Measurements from ENCODE around the gene CLIC4.

- no peak for TF ChIP-seq POLR2A (IDR thresholded peaks at IDR 0.05)
- no peak for TF ChIP-seq CTCF (IDR thresholded peaks at IDR 0.05)
Measured at GRCh38 chr1:24860841-24861240, 115.6 kb downstream of the CLIC4 start.
